Measurements from ENCODE around the gene STPG4.

The STPG4 gene

DNA sequence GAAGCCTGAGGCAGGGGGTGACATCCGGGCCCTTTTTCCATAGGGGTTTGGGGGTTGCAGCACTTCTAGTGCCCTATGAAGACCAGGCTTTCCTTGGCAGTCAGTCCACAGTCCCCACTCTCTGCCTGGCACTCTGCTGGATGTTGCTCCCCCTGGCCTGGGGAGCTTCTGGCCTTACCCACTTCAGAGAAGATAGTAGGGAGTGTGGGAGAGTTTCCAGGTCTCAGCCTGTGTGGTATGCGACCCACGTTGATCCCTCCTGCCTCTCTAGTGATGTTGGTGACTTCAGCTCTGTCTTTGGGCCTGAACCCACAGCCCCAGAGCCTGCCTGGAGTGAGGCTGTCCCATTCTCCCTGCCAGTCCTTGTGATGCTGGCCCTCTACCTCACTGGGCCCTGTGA lies 105.6 kb downstream of the STPG4 start:
- Histone ChIP-seq H3K4me3 (ENCODE audit: low read length) (no peak overlapping the region), H3F3A (ENCODE audit: insufficient read depth, low read length) (no peaks in the 10 kb centered on the region), H2AFZ (ENCODE audit: low read length) (no peak overlapping the region), H3K27ac (ENCODE audit: low read length) (no peak overlapping the region), H3K27me3 (replicated peaks; ENCODE audit: insufficient read depth, low read length) (no peaks in the 10 kb centered on the region), H3K4me1 (ENCODE audit: low read length) (no peaks in the 10 kb centered on the region), H3K9me3 (replicated peaks; ENCODE audit: insufficient read depth, low read length) (no peaks in the 10 kb centered on the region), H3K4me2 (ENCODE audit: low read depth, low read length) (no peak overlapping the region), H3K36me3 (replicated peaks; ENCODE audit: insufficient read depth, low read length) (peaks cover 7% of the 10 kb centered on the region; the same call in 1 of the 2 replicates), H3K9ac (ENCODE audit: low read length) (no peak overlapping the region), H3K79me2 (ENCODE audit: low read length) (0 out of 2 replicates have a peak, but pooled peaks cover 9% of the 10 kb centered on the region), H4K20me1 (ENCODE audit: insufficient read depth, low read length) (no peaks in the 10 kb centered on the region), H3K9me2 (replicated peaks; ENCODE audit: insufficient read depth, low read length) (no peaks in the 10 kb centered on the region)
- no peak for DNase-seq
- TF ChIP-seq EZH2 (optimal IDR thresholded peaks at IDR 0.05; ENCODE audit: low read depth, low read length) (no peak), EZH2phosphoT487 (IDR thresholded peaks at IDR 0.05; ENCODE audit: low read length) (no peak)
- TF ChIP-seq, protein P1, sequence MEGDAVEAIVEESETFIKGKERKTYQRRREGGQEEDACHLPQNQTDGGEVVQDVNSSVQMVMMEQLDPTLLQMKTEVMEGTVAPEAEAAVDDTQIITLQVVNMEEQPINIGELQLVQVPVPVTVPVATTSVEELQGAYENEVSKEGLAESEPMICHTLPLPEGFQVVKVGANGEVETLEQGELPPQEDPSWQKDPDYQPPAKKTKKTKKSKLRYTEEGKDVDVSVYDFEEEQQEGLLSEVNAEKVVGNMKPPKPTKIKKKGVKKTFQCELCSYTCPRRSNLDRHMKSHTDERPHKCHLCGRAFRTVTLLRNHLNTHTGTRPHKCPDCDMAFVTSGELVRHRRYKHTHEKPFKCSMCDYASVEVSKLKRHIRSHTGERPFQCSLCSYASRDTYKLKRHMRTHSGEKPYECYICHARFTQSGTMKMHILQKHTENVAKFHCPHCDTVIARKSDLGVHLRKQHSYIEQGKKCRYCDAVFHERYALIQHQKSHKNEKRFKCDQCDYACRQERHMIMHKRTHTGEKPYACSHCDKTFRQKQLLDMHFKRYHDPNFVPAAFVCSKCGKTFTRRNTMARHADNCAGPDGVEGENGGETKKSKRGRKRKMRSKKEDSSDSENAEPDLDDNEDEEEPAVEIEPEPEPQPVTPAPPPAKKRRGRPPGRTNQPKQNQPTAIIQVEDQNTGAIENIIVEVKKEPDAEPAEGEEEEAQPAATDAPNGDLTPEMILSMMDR (IDR thresholded peaks at IDR 0.05; ENCODE audit: low read length) = no peak

DNA sequence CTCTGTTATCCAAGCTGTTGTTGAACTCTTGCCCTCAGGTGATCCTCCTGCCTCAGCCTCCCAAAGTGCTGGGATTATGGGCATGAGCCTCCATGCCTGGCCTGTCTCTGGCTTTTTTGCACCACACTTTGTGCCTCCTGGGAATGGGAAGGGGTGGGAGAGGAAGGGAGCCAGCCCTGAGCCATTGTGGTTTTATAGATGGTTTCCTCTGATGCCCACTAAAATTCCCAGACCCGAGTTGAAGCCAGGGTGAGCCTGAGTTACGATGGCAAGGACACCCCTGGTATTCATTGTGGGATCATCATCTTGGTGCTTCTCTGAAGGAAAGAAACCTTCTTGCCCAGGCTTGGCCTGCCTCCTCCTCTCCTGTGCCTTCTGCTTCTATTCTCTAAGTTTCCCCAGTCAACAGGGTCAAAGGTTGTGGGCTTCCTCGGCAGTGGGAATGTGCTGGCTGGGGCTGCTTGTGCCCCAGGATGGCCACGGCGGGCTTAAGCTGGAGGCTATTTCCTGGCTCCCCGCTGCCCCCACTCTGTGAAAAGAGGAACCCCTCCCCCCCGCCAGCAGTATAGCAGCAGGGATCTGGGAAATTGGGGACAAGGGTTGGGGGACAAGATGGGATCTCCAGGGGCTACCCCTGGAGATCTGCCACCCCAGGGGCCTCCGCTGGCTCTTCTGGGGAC lies 106.2 kb downstream of the STPG4 start:
- no peaks in the 10 kb centered on the region for H4K20me1 ChIP-seq (ENCODE audit: insufficient read depth, low read length)
- TF ChIP-seq EZH2phosphoT487 (IDR thresholded peaks at IDR 0.05; ENCODE audit: low read length) = no peak
- TF ChIP-seq EZH2 (optimal IDR thresholded peaks at IDR 0.05; ENCODE audit: low read depth, low read length) = no peak
- TF ChIP-seq, protein P1 (IDR thresholded peaks at IDR 0.05; ENCODE audit: low read length) = no peak
- DNase-seq = no peak
- no peak overlapping the region for H2AFZ ChIP-seq (ENCODE audit: low read length)
- H3K27ac ChIP-seq (ENCODE audit: low read length) = no peak overlapping the region
- H3K4me1 ChIP-seq (ENCODE audit: low read length) = no peaks in the 10 kb centered on the region
- H3K27me3 ChIP-seq (replicated peaks; ENCODE audit: insufficient read depth, low read length) = no peaks in the 10 kb centered on the region
- peaks cover 7% of the 10 kb centered on the region; the same call in 1 of the 2 replicates for H3K36me3 ChIP-seq (replicated peaks; ENCODE audit: insufficient read depth, low read length)
- H3K4me3 ChIP-seq (ENCODE audit: low read length) = no peak overlapping the region
- no peaks in the 10 kb centered on the region for H3F3A ChIP-seq (ENCODE audit: insufficient read depth, low read length)
- H3K4me2 ChIP-seq (ENCODE audit: low read depth, low read length) = no peak overlapping the region
- 0 out of 2 replicates have a peak, but pooled peaks cover 9% of the 10 kb centered on the region for H3K79me2 ChIP-seq (ENCODE audit: low read length)
- no peak overlapping the region for H3K9ac ChIP-seq (ENCODE audit: low read length)
- H3K9me2 ChIP-seq (replicated peaks; ENCODE audit: insufficient read depth, low read length) = no peaks in the 10 kb centered on the region
- no peaks in the 10 kb centered on the region for H3K9me3 ChIP-seq (replicated peaks; ENCODE audit: insufficient read depth, low read length)

DNA sequence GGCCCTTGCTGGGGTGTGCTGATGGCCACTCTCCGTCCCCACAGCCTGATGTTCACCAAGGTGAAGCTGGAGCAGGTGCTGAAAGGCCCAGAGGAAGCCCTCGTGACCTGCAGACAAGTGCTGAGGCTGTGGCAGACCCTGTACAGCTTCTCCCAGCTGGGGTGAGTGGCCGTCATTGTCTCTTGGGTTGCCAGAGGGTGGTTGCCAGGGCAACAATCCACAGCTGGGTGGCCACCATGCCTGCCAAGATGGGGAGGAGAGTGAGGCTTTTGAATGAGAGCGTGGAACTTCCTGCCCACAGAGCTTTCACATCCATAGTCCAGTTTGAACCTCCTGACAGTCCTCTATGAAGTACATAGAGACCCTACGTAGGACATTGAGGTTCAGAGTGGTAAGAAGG lies 108.8 kb downstream of the STPG4 start:
- Histone ChIP-seq H3K4me3 (ENCODE audit: low read length) (no peak overlapping the region), H3K79me2 (ENCODE audit: low read length) (peaks cover 14% of the 10 kb centered on the region; the same call in 1 of the 2 replicates), H3K27me3 (replicated peaks; ENCODE audit: insufficient read depth, low read length) (no peaks in the 10 kb centered on the region), H4K20me1 (ENCODE audit: insufficient read depth, low read length) (no peaks in the 10 kb centered on the region), H3K9me3 (replicated peaks; ENCODE audit: insufficient read depth, low read length) (no peaks in the 10 kb centered on the region), H3K4me2 (ENCODE audit: low read depth, low read length) (no peak overlapping the region), H3F3A (ENCODE audit: insufficient read depth, low read length) (no peaks in the 10 kb centered on the region), H3K9me2 (replicated peaks; ENCODE audit: insufficient read depth, low read length) (no peaks in the 10 kb centered on the region), H3K27ac (ENCODE audit: low read length) (no peak overlapping the region), H2AFZ (ENCODE audit: low read length) (no peak overlapping the region), H3K4me1 (ENCODE audit: low read length) (no peaks in the 10 kb centered on the region), H3K9ac (ENCODE audit: low read length) (no peak overlapping the region), H3K36me3 (replicated peaks; ENCODE audit: insufficient read depth, low read length) (peaks cover 5% of the 10 kb centered on the region)
- DNase-seq = no peak
- TF ChIP-seq EZH2phosphoT487 (IDR thresholded peaks at IDR 0.05; ENCODE audit: low read length) (no peak), EZH2 (optimal IDR thresholded peaks at IDR 0.05; ENCODE audit: low read depth, low read length) (no peak)
- TF ChIP-seq, protein P1 (IDR thresholded peaks at IDR 0.05; ENCODE audit: low read length) = no peak

Measured in MM.1S (cell line).